Activated CD8-positive, alpha-beta T cell treated with anti-CD3 and anti-CD28 coated beads, Interleukin-2, amount 10 ng/mL, durations not matched to agents 7 days and 5 days (primary cell): ENCODE data around the gene USP54. TPM values are rescaled to one million over a fixed set of nuclear protein-coding genes. Genes with fewer than 3 reads are reported as not detected.

Experiments used
- ATAC-seq: fragments of 150-1000 bp; cut with Tn5 transposase; one replicate; pipeline ENCODE4 v1.10.0; 2021; ENCODE audit warnings: moderate library complexity
- CTCF ChIA-PET: fragments of 350-600 bp; sonication (Branson Sonifier 250); formaldehyde crosslinking; loops from one replicate; lab custom pipeline; 2021; ENCODE audit warnings: antibody characterized with exemption; lab: Charles Lee
- POLR2A ChIA-PET: fragments of 350-600 bp; sonication (Branson Sonifier 250); formaldehyde crosslinking; loops from one replicate; lab custom pipeline; 2021; ENCODE audit warnings: antibody characterized with exemption; lab: Charles Lee
- DNase-seq: peaks from one replicate; pipeline ENCODE4 v3.0.0-alpha.2; 2020
- H3K27ac Mint-ChIP-seq: one replicate; pipeline ENCODE4 v1.8.0; 2021; ENCODE audit warnings: mild to moderate bottlenecking, mixed read lengths
- H3K27me3 Mint-ChIP-seq: one replicate; pipeline ENCODE4 v1.8.0; 2021; ENCODE audit warnings: low read depth, mixed read lengths
- H3K36me3 Mint-ChIP-seq: one replicate; pipeline ENCODE4 v1.8.0; 2021; ENCODE audit warnings: low read depth, mixed read lengths
- H3K4me1 Mint-ChIP-seq: one replicate; pipeline ENCODE4 v1.8.0; 2021; ENCODE audit warnings: low read depth, mixed read lengths
- H3K4me3 Mint-ChIP-seq: one replicate; pipeline ENCODE4 v1.8.0; 2021; ENCODE audit warnings: mild to moderate bottlenecking, mixed read lengths
- H3K9me3 Mint-ChIP-seq: one replicate; pipeline ENCODE4 v1.8.0; 2022; ENCODE audit warnings: mixed read lengths; ENCODE audit not compliant: insufficient read depth
- total RNA-seq, 2 experiments: library from RNA; stranded (reverse); gene quantifications; one replicate each; pipeline ENCODE4 v1.2.3, GENCODE V29; 2021

The USP54 gene
- total RNA-seq, 2 experiments from 2014 or later = 3.7 to 4.3 TPM

- CTCF ChIA-PET = interaction anchor here (1.1 to 1.6 kb wide), 4 partner anchors 130 to 248 kb away, joined by 3 to 9 read pairs (median 4); partner anchors contain the start of gene DNAJC9
- ATAC-seq = peak; percentile 94
Observed at GRCh38 chr10:73495226-73495883, 95.8 kb downstream of the USP54 start.

GRCh38 chr10:73494877-73495225 is 96.3 kb downstream of the USP54 start:
- POLR2A ChIA-PET = interaction anchor here (0.5 to 3.5 kb wide), 13 partner anchors 8 to 327 kb away, joined by 3 to 16 read pairs (median 7); partner anchors contain the start of genes ANXA7, CFAP70, DNAJC9 and ECD
- Mint-ChIP-seq H3K4me1 (peaks cover 44% of the 10 kb centered on the region), H3K36me3 (peaks cover 37% of the 10 kb centered on the region), H3K27me3 (no peaks in the 10 kb centered on the region), H3K9me3 (no peaks in the 10 kb centered on the region), H3K4me3 (peak overlapping the region; percentile 94), H3K27ac (peak overlapping the region; percentile 96)
- ATAC-seq (no peak), DNase-seq (no peak)
- CTCF ChIA-PET = interaction anchor here (1.1 to 1.6 kb wide), 4 partner anchors 131 to 248 kb away, joined by 3 to 9 read pairs (median 4); partner anchors contain the start of gene DNAJC9

More at GRCh38 chr10:73495226-73495883, 95.8 kb downstream of the USP54 start:
- Mint-ChIP-seq H3K27me3 (no peaks in the 10 kb centered on the region), H3K4me1 (peaks cover 44% of the 10 kb centered on the region), H3K9me3 (no peaks in the 10 kb centered on the region), H3K27ac (peak overlapping the region; percentile 96), H3K4me3 (peak overlapping the region; percentile 94), H3K36me3 (peaks cover 34% of the 10 kb centered on the region)
- peak; percentile 93 for DNase-seq
- POLR2A ChIA-PET = interaction anchor here (0.5 to 3.5 kb wide), 16 partner anchors 9 to 327 kb away, joined by 3 to 16 read pairs (median 5); partner anchors contain the start of genes ANXA7, CFAP70, DNAJC9 and ECD

DNA sequence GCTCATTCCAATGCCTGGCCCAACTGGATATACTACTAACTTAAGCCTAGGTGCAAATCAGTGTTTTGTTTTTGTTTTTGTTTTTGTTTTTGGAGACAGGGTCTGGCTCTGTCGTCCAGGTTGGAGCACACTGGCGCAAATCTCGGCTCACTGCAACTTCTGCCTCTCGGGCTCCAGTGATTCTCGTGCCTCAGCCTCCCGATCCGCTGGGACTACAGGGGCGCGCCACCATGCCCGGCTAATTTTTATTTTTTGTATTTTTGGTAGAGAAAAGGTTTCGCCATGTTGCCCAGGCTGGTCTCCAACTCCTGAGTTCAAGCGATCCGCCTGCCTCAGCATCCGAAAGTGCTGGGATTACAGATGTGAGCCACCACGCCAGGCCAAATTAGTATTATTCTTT is 96.9 kb downstream of the USP54 start:
- Mint-ChIP-seq H3K27ac (no peak overlapping the region), H3K4me1 (peaks cover 44% of the 10 kb centered on the region), H3K9me3 (no peaks in the 10 kb centered on the region), H3K36me3 (peaks cover 34% of the 10 kb centered on the region), H3K4me3 (peak overlapping the region; percentile 40), H3K27me3 (no peaks in the 10 kb centered on the region)
- ChIA-PET CTCF (interaction anchor here (1.3 kb wide), 1 partner anchor 230 kb away, joined by 3 read pairs; no protein-coding TSS in a partner anchor), POLR2A (interaction anchor here (0.6 to 3.5 kb wide), 6 partner anchors 13 to 326 kb away, joined by 3 to 16 read pairs (median 9); partner anchors contain the start of genes ANXA7, CFAP70, ECD and FAM149B1)
- DNase-seq = no peak
- ATAC-seq = no peak

DNA sequence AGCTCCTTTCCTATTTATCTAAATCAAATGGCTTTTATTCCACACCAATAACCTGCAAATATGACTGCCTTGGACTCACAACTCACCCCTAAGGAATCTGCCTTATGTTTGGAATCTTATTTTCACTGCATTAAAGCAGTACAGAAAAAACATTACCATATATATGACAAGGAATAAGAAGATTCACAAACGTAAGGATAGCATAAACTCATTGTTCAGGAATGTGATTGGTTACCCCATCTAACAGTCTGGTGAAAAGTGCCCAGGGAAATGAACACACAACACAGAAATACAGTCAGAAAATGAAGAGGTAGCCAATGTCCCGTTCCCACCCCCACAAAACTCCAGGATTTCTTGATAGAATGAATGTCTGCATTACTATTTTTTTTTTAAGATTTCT is 97.4 kb downstream of the USP54 start:
- CTCF ChIA-PET = interaction anchor here (0.7 kb wide), 1 partner anchor 24 kb away, joined by 3 read pairs; no protein-coding TSS in a partner anchor

GRCh38 chr10:73486601-73487000 is 104.5 kb downstream of the USP54 start:
- no peak overlapping the region for H3K4me3 Mint-ChIP-seq
- CTCF ChIA-PET = no interaction called here
- ATAC-seq (no peak), DNase-seq (no peak)
- H3K9me3 Mint-ChIP-seq = no peaks in the 10 kb centered on the region
- POLR2A ChIA-PET = interaction anchor here (1.2 kb wide), 1 partner anchor 9 kb away, joined by 5 read pairs; no protein-coding TSS in a partner anchor
- peaks cover 30% of the 10 kb centered on the region for H3K36me3 Mint-ChIP-seq
- no peaks in the 10 kb centered on the region for H3K27me3 Mint-ChIP-seq
- no peak overlapping the region for H3K27ac Mint-ChIP-seq
- H3K4me1 Mint-ChIP-seq = peaks cover 1% of the 10 kb centered on the region

More for the DNA sequence above, 97.4 kb downstream of the USP54 start:
- no peak for ATAC-seq
- peak overlapping the region; percentile 40 for H3K4me3 Mint-ChIP-seq
- H3K36me3 Mint-ChIP-seq = peaks cover 37% of the 10 kb centered on the region
- no peak for DNase-seq
- peaks cover 44% of the 10 kb centered on the region for H3K4me1 Mint-ChIP-seq
- H3K9me3 Mint-ChIP-seq = no peaks in the 10 kb centered on the region
- no peaks in the 10 kb centered on the region for H3K27me3 Mint-ChIP-seq
- peak overlapping the region; percentile 43 for H3K27ac Mint-ChIP-seq
- POLR2A ChIA-PET = interaction anchor here (0.6 to 2.4 kb wide), 3 partner anchors 136 to 262 kb away, joined by 3 to 14 read pairs (median 5); partner anchors contain the start of genes CFAP70 and MRPS16

- H3K36me3 Mint-ChIP-seq = peaks cover 30% of the 10 kb centered on the region
- no peaks in the 10 kb centered on the region for H3K27me3 Mint-ChIP-seq
- no peaks in the 10 kb centered on the region for H3K9me3 Mint-ChIP-seq
- ATAC-seq (no peak), DNase-seq (no peak)
- ChIA-PET CTCF (no interaction called here), POLR2A (no interaction called here)
- H3K4me1 Mint-ChIP-seq = peaks cover 1% of the 10 kb centered on the region
- H3K4me3 Mint-ChIP-seq = no peak overlapping the region
- H3K27ac Mint-ChIP-seq = no peak overlapping the region
Observed at GRCh38 chr10:73485320-73485719, 105.8 kb downstream of the USP54 start.

DNA sequence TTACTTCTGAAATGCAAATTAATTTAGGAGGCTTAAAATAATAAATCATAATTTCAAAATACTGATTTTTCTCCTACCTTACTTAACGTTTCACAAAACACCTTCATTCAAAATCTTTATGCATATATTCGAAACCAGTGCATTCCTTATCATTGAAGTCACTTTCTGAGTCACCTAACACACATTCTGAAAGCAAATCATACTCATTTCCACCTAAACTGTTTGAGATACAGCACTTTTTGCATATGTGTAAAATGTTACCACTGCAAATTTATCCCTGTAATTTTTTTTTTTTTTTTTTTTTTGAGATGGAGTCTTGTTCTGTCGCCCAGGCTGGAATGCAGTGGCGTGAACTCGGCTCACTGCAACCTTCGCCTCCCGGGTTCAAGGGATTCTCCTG is 111.0 kb downstream of the USP54 start:
- Mint-ChIP-seq H3K27ac (no peak overlapping the region), H3K36me3 (peaks cover 34% of the 10 kb centered on the region), H3K4me1 (peaks cover 9% of the 10 kb centered on the region), H3K4me3 (no peak overlapping the region), H3K9me3 (no peaks in the 10 kb centered on the region), H3K27me3 (no peaks in the 10 kb centered on the region)
- ATAC-seq (no peak), DNase-seq (no peak)
- CTCF ChIA-PET = no interaction called here
- POLR2A ChIA-PET = interaction anchor here (0.7 kb wide), 1 partner anchor 15 kb away, joined by 3 read pairs; the partner anchor contains the start of gene PPP3CB

- peaks cover 33% of the 10 kb centered on the region for H3K36me3 Mint-ChIP-seq
- no peaks in the 10 kb centered on the region for H3K9me3 Mint-ChIP-seq
- CTCF ChIA-PET = interaction anchor here (1.4 kb wide), 1 partner anchor 165 kb away, joined by 4 read pairs; no protein-coding TSS in a partner anchor
- DNase-seq = no peak
- ATAC-seq = no peak
- POLR2A ChIA-PET = interaction anchor here (1.8 kb wide), 1 partner anchor 17 kb away, joined by 10 read pairs; the partner anchor contains the start of gene PPP3CB
- no peak overlapping the region for H3K27ac Mint-ChIP-seq
- H3K27me3 Mint-ChIP-seq = no peaks in the 10 kb centered on the region
- peaks cover 9% of the 10 kb centered on the region for H3K4me1 Mint-ChIP-seq
- H3K4me3 Mint-ChIP-seq = no peak overlapping the region
Observed at GRCh38 chr10:73478636-73479035, 112.5 kb downstream of the USP54 start.

- no peak for DNase-seq
- Mint-ChIP-seq H3K9me3 (no peaks in the 10 kb centered on the region), H3K4me3 (no peak overlapping the region), H3K36me3 (peaks cover 38% of the 10 kb centered on the region), H3K27ac (no peak overlapping the region), H3K4me1 (peaks cover 9% of the 10 kb centered on the region), H3K27me3 (no peaks in the 10 kb centered on the region)
- ATAC-seq = no peak
- ChIA-PET POLR2A (no interaction called here), CTCF (interaction anchor here (0.6 kb wide), 1 partner anchor 1300 kb away, joined by 4 read pairs; no protein-coding TSS in a partner anchor)
Observed at GRCh38 chr10:73471226-73471625, 119.9 kb downstream of the USP54 start.

GRCh38 chr10:73469579-73469978 is 121.6 kb downstream of the USP54 start:
- CTCF ChIA-PET = interaction anchor here (0.6 to 1.2 kb wide), 4 partner anchors 19 to 86 kb away, joined by 3 read pairs; no protein-coding TSS in a partner anchor
- no peaks in the 10 kb centered on the region for H3K27me3 Mint-ChIP-seq
- DNase-seq (no peak), ATAC-seq (no peak)
- POLR2A ChIA-PET = no interaction called here
- no peaks in the 10 kb centered on the region for H3K9me3 Mint-ChIP-seq
- H3K4me3 Mint-ChIP-seq = no peak overlapping the region
- peaks cover 9% of the 10 kb centered on the region for H3K4me1 Mint-ChIP-seq
- H3K27ac Mint-ChIP-seq = no peak overlapping the region
- H3K36me3 Mint-ChIP-seq = peaks cover 39% of the 10 kb centered on the region

- H3K4me3 Mint-ChIP-seq = no peak overlapping the region
- H3K27ac Mint-ChIP-seq = no peak overlapping the region
- ATAC-seq (no peak), DNase-seq (no peak)
- POLR2A ChIA-PET = interaction anchor here (1.2 kb wide), 1 partner anchor 28 kb away, joined by 5 read pairs; the partner anchor contains the start of gene PPP3CB
- H3K27me3 Mint-ChIP-seq = no peaks in the 10 kb centered on the region
- H3K4me1 Mint-ChIP-seq = peaks cover 9% of the 10 kb centered on the region
- no peaks in the 10 kb centered on the region for H3K9me3 Mint-ChIP-seq
- CTCF ChIA-PET = no interaction called here
- H3K36me3 Mint-ChIP-seq = peaks cover 45% of the 10 kb centered on the region
Observed at GRCh38 chr10:73467206-73467605, 123.9 kb downstream of the USP54 start.
